Right lobe of liver (tissue), 6 donors: ENCODE data around the gene UBA1. TPM values are rescaled to one million over a fixed set of nuclear protein-coding genes. Genes with fewer than 3 reads are reported as not detected.
A peak's percentile ranks its signal among the peaks of the same experiment; 100 is the strongest.

Source experiments
- ATAC-seq, 4 donors: fragments of 200-7000 bp; cut with Tn5 transposase; one replicate each; pipeline ENCODE4 v1.9.1; 2020; ENCODE audit warnings: mild to moderate bottlenecking in 4 of 4, moderate library complexity in 4 of 4
- DNase-seq, 3 donors: peaks; one replicate each; pipeline ENCODE4 v3.0.0-alpha.2; 2020
- H3K27ac ChIP-seq, 3 donors: fragments of 200-600 bp; one replicate each; pipeline ENCODE4 v1.8.0; 2022
- H3K27me3 ChIP-seq, 2 donors: fragments of 200-600 bp; one replicate each; pipeline ENCODE4 v1.8.0; 2022
- H3K36me3 ChIP-seq, 4 donors: fragments of 200-600 bp; sonication (generic) in 1 of 4; one replicate each; pipeline versions ENCODE4 v1.5.1 to v1.8.0; 2017 to 2022; ENCODE audit warnings: control low read depth in 1 of 4
- H3K4me1 ChIP-seq, 4 donors: fragments of 200-600 bp; sonication (generic) in 1 of 4; one replicate each; pipeline versions ENCODE4 v1.5.1 to v1.8.0; 2017 to 2022; ENCODE audit warnings: control low read depth in 1 of 4
- H3K4me3 ChIP-seq, 3 donors: fragments of 200-600 bp; one replicate each; pipeline ENCODE4 v1.8.0; 2022
- H3K9me3 ChIP-seq, 4 donors: fragments of 200-600 bp; sonication (generic) in 1 of 4; one replicate each; pipeline versions ENCODE4 v1.5.1 to v1.8.0; 2017 to 2022; ENCODE audit warnings: control low read depth in 1 of 4
- CTCF ChIP-seq, 4 donors: fragments of 200-600 bp in 3 of 4; fragments of 450-650 bp in 1 of 4; IDR thresholded peaks; one replicate each; pipeline versions ENCODE4 v1.5.1 to v1.8.0; 2016 to 2022; ENCODE audit warnings: antibody characterized with exemption in 4 of 4, mild to moderate bottlenecking in 2 of 4
- POLR2A ChIP-seq: fragments of 450-650 bp; IDR thresholded peaks from one replicate; pipeline ENCODE4 v1.6.1; 2017; ENCODE audit warnings: antibody characterized with exemption, mild to moderate bottlenecking
- WGBS: methylation state at CpG from one replicate; pipeline ENCODE4 v1.1.6; 2018; ENCODE audit warnings: low coverage, low lambda C conversion rate; ENCODE audit not compliant: insufficient coverage; ENCODE audit errors: missing lambda C conversion rate; 5-methylcytosine and 5-hydroxymethylcytosine counted together
- intact Hi-C, 2 donors: fragments of 100-400 bp; cut with DNase I; formaldehyde crosslinking; loops; one replicate each; pipeline versions ENCODE4 v1.11.2 to v1.14.1; 2022
- total RNA-seq, 6 experiments: library from RNA; depleted of rRNA in 2 of 6; stranded (reverse); fragments of >200 nt in 2 of 6; fragmentation: NEBNext Ultra II Directional in 3 of 6; extraction: Animal tissue kit (Norgen Biotek cat#: 25700) in 3 of 6; gene quantifications; one replicate each; pipeline versions ENCODE4 v1.1.0 to v1.2.4, GENCODE V29; 2016 to 2023
- donor health status: DM: no; HTN: yes; CAD: no.
- donor health status: DM: no; HTN: no; CAD: no.
- donor health status: DM: no; HTN: no; CAD: no.
- donor health status: DM: no; HTN: yes; CAD: no.
- donor health status: DM: no; HTN: yes; CAD: no.

The UBA1 gene
- total RNA-seq, 6 experiments from 2014 or later, result 85.1 to 120 (median 107) TPM

GRCh38 chrX:47230136-47230868, 36.7 kb downstream of the UBA1 start:
- DNase-seq, result no peak
- Histone ChIP-seq H3K27ac (no peak overlapping the region), H3K27me3 (no peaks in the 10 kb centered on the region), H3K4me3 (no peak overlapping the region), H3K36me3 (peaks cover 0 to 26% (median 4%) of the 10 kb centered on the region in 4 donors), H3K4me1 (no peaks in the 10 kb centered on the region), H3K9me3 (no peaks in the 10 kb centered on the region)
- 83% methylated on average over 5 of the region's 5 CpGs for WGBS
- TF ChIP-seq POLR2A (no peak), CTCF (IDR thresholded peaks at IDR 0.05) (no peak)
- no peak for ATAC-seq
- intact Hi-C loops, result no loop called here

- intact Hi-C loops, result no loop called here
- 53% methylated on average over 2 of the region's 2 CpGs for WGBS
- H3K4me1 ChIP-seq, result no peaks in the 10 kb centered on the region
These were observed 37.5 kb downstream of the UBA1 start for GRCh38 chrX:47231167-47231566.

GRCh38 chrX:47232197-47232802, 38.7 kb downstream of the UBA1 start:
- TF ChIP-seq CTCF (IDR thresholded peaks at IDR 0.05) (no peak), POLR2A (no peak)
- Histone ChIP-seq H3K4me3 (peak overlapping the region; percentile 33 to 60 (median 48)), H3K27ac (peak overlapping the region; percentile 77 to 97 (median 92)), H3K9me3 (no peaks in the 10 kb centered on the region), H3K36me3 (peaks cover 0 to 8% (median under 1%) of the 10 kb centered on the region in 4 donors), H3K4me1 (no peaks in the 10 kb centered on the region), H3K27me3 (no peaks in the 10 kb centered on the region)
- DNase-seq, result peak in 1 of 3 donors; percentile 14
- intact Hi-C loops, result no loop called here
- no peak for ATAC-seq
- 72% methylated on average over 5 of the region's 8 CpGs for WGBS

More at GRCh38 chrX:47231167-47231566, 37.5 kb downstream of the UBA1 start:
- H3K4me3 ChIP-seq, result no peak overlapping the region
- H3K27me3 ChIP-seq, result no peaks in the 10 kb centered on the region
- H3K9me3 ChIP-seq, result no peaks in the 10 kb centered on the region
- no peak for ATAC-seq
- H3K27ac ChIP-seq, result no peak overlapping the region
- H3K36me3 ChIP-seq, result peaks cover 0 to 18% (median 2%) of the 10 kb centered on the region in 4 donors
- no peak for TF ChIP-seq POLR2A
- no peak for TF ChIP-seq CTCF (IDR thresholded peaks at IDR 0.05)
- DNase-seq, result no peak

GRCh38 chrX:47232803-47233332, 39.2 kb downstream of the UBA1 start, which contains the start of gene USP11:
Gene USP11 (plus strand): TSS chrX:47233009. CDS start chrX:47233044, 35 bp downstream.
- Histone ChIP-seq H3K27me3 (no peaks in the 10 kb centered on the region), H3K27ac (peak within 1 kb of the TSS; percentile 77 to 97 (median 92)), H3K9me3 (no peaks in the 10 kb centered on the region), H3K4me3 (peak within 1 kb of the TSS; percentile 33 to 60 (median 48)), H3K4me1 (no peaks in the 10 kb centered on the region), H3K36me3 (peaks cover 0 to 8% (median 0%) of the 10 kb centered on the region in 4 donors)
- 24% methylated on average over 33 of the region's 46 CpGs for WGBS
- no peak for ATAC-seq
- TF ChIP-seq POLR2A, result peak; percentile 64
- TF ChIP-seq CTCF (IDR thresholded peaks at IDR 0.05), result no peak
- intact Hi-C loops, result no loop called here
- DNase-seq, result no peak
